Natural killer cell (primary cell): ENCODE results near the gene CEACAM5. TPM values are rescaled to one million over a fixed set of nuclear protein-coding genes. Genes with fewer than 3 reads are reported as not detected.

ENCODE experiments used
- ATAC-seq, 3 donors: fragments of 150-1000 bp in 2 of 3; fragments of 200-7000 bp in 1 of 3; cut with Tn5 transposase; 1 replicate in 1 of 3; 2 replicates in 2 of 3; pipeline ENCODE4 v1.10.0; 2021; ENCODE audit warnings: mild to moderate bottlenecking in 2 of 3, moderate library complexity in 2 of 3
- DNase-seq, 2 donors: peaks; one replicate each; pipeline versions ENCODE4 v3.0.0 to v3.0.0-alpha.2; 2013 to 2021; ENCODE audit warnings: mixed read lengths in 1 of 2
- H3K27ac ChIP-seq: one replicate; pipeline ENCODE4 v1.5.1; 2013; ENCODE audit warnings: mild to moderate bottlenecking, low read length
- H3K27me3 ChIP-seq: one replicate; pipeline ENCODE4 v1.6.1; 2013; ENCODE audit warnings: low read length; ENCODE audit not compliant: control insufficient read depth, insufficient read depth
- H3K36me3 ChIP-seq: one replicate; pipeline ENCODE4 v1.6.1; 2013; ENCODE audit warnings: low read length; ENCODE audit not compliant: control insufficient read depth, insufficient read depth
- H3K4me1 ChIP-seq: one replicate; pipeline ENCODE4 v1.6.1; 2013; ENCODE audit warnings: low read length; ENCODE audit not compliant: control insufficient read depth, insufficient read depth
- H3K4me3 ChIP-seq: one replicate; pipeline ENCODE4 v1.5.1; 2013; ENCODE audit warnings: low read length
- H3K9me3 ChIP-seq: one replicate; pipeline ENCODE4 v1.6.1; 2013; ENCODE audit warnings: low read length; ENCODE audit not compliant: control insufficient read depth, insufficient read depth
- H3K27ac Mint-ChIP-seq, 2 donors: one replicate each; pipeline ENCODE4 v1.8.0; 2022; ENCODE audit warnings: mild to moderate bottlenecking in 2 of 2, mixed read lengths in 2 of 2, moderate library complexity in 1 of 2
- H3K27me3 Mint-ChIP-seq, 2 donors: one replicate each; pipeline ENCODE4 v1.8.0; 2022; ENCODE audit warnings: low read depth in 2 of 2, mixed read lengths in 2 of 2
- H3K36me3 Mint-ChIP-seq: one replicate; pipeline ENCODE4 v1.8.0; 2022; ENCODE audit warnings: mixed read lengths
- H3K4me1 Mint-ChIP-seq, 2 donors: one replicate each; pipeline ENCODE4 v1.8.0; 2022; ENCODE audit warnings: mixed read lengths in 2 of 2
- H3K4me3 Mint-ChIP-seq: one replicate; pipeline ENCODE4 v1.8.0; 2022; ENCODE audit warnings: mild to moderate bottlenecking, moderate library complexity, mixed read lengths
- H3K9me3 Mint-ChIP-seq, 2 donors: one replicate each; pipeline ENCODE4 v1.8.0; 2022; ENCODE audit warnings: mixed read lengths in 2 of 2
- CTCF ChIP-seq: fragments of 200-600 bp; IDR thresholded peaks from one replicate; pipeline ENCODE4 v1.8.0; 2022; ENCODE audit warnings: antibody characterized with exemption
- WGBS: methylation state at CpG from one replicate; pipeline ENCODE4 v1.1.7; 2013; ENCODE audit warnings: missing lambda C conversion rate; ENCODE audit not compliant: insufficient coverage; 5-methylcytosine and 5-hydroxymethylcytosine counted together
- intact Hi-C: fragments of 100-400 bp; cut with micrococcal nuclease; formaldehyde crosslinking; loops from one replicate; pipeline ENCODE4 v1.14.2; 2022
- total RNA-seq, 4 donors: library from RNA; stranded (reverse); fragments of 120-200 nt in 1 of 4; gene quantifications; one replicate each; pipeline versions ENCODE4 v1.2.3 to v1.2.4, GENCODE V29; 2013 to 2022

CEACAM5 gene
- total RNA-seq, 3 donors from 2014 or later (not counting 1 experiment from before 2014, with no cell fraction given), result not detected

DNA sequence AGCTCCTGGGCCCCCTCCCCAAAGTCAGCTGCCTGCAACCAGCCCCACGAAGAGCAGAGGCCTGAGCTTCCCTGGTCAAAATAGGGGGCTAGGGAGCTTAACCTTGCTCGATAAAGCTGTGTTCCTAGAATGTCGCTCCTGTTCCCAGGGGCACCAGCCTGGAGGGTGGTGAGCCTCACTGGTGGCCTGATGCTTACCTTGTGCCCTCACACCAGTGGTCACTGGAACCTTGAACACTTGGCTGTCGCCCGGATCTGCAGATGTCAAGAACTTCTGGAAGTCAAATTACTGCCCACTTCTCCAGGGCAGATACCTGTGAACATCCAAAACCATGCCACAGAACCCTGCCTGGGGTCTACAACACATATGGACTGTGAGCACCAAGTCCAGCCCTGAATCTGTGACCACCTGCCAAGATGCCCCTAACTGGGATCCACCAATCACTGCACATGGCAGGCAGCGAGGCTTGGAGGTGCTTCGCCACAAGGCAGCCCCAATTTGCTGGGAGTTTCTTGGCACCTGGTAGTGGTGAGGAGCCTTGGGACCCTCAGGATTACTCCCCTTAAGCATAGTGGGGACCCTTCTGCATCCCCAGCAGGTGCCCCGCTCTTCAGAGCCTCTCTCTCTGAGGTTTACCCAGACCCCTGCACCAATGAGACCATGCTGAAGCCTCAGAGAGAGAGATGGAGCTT, 4.7 kb upstream of the CEACAM5 start:
- DNase-seq, result no peak
- 78% methylated on average over 8 of the region's 8 CpGs for WGBS
- Histone ChIP-seq H3K27me3 (peaks cover 4% of the 10 kb centered on the region), H3K36me3 (no peaks in the 10 kb centered on the region), H3K9me3 (no peaks in the 10 kb centered on the region), H3K4me1 (peaks cover 2% of the 10 kb centered on the region), H3K27ac (no peak overlapping the region), H3K4me3 (no peak overlapping the region)
- peaks cover 0 to 7% of the 10 kb centered on the region in 2 donors for H3K4me1 Mint-ChIP-seq
- ATAC-seq, result no peak
- no peaks in the 10 kb centered on the region for H3K36me3 Mint-ChIP-seq
- no peak overlapping the region for H3K4me3 Mint-ChIP-seq
- no peaks in the 10 kb centered on the region for H3K9me3 Mint-ChIP-seq
- H3K27ac Mint-ChIP-seq, result no peak overlapping the region
- no peak for TF ChIP-seq CTCF
- peaks cover 10 to 21% of the 10 kb centered on the region in 2 donors for H3K27me3 Mint-ChIP-seq
- intact Hi-C loops, result no loop called here

DNA sequence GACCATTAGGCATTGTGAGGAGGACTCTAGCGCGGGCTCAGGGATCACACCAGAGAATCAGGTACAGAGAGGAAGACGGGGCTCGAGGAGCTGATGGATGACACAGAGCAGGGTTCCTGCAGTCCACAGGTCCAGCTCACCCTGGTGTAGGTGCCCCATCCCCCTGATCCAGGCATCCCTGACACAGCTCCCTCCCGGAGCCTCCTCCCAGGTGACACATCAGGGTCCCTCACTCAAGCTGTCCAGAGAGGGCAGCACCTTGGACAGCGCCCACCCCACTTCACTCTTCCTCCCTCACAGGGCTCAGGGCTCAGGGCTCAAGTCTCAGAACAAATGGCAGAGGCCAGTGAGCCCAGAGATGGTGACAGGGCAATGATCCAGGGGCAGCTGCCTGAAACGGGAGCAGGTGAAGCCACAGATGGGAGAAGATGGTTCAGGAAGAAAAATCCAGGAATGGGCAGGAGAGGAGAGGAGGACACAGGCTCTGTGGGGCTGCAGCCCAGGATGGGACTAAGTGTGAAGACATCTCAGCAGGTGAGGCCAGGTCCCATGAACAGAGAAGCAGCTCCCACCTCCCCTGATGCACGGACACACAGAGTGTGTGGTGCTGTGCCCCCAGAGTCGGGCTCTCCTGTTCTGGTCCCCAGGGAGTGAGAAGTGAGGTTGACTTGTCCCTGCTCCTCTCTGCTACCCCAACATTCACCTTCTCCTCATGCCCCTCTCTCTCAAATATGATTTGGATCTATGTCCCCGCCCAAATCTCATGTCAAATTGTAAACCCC, 2.8 kb upstream of the CEACAM5 start:
- H3K4me1 ChIP-seq, result peaks cover 2% of the 10 kb centered on the region
- H3K27me3 Mint-ChIP-seq, result peaks cover 0 to 17% of the 10 kb centered on the region in 2 donors
- no peaks in the 10 kb centered on the region for H3K36me3 Mint-ChIP-seq
- intact Hi-C loops, result no loop called here
- H3K4me3 ChIP-seq, result no peak overlapping the region
- no peaks in the 10 kb centered on the region for H3K36me3 ChIP-seq
- H3K4me1 Mint-ChIP-seq, result peaks cover 0 to 7% of the 10 kb centered on the region in 2 donors
- TF ChIP-seq CTCF, result no peak
- no peaks in the 10 kb centered on the region for H3K9me3 ChIP-seq
- DNase-seq (peak in 1 of 2 donors; percentile 55), ATAC-seq (no peak)
- H3K4me3 Mint-ChIP-seq, result no peak overlapping the region
- no peaks in the 10 kb centered on the region for H3K9me3 Mint-ChIP-seq
- no peak overlapping the region for H3K27ac Mint-ChIP-seq
- 48% methylated on average over 8 of the region's 10 CpGs for WGBS
- H3K27me3 ChIP-seq, result peaks cover 4% of the 10 kb centered on the region
- no peak overlapping the region for H3K27ac ChIP-seq

DNA sequence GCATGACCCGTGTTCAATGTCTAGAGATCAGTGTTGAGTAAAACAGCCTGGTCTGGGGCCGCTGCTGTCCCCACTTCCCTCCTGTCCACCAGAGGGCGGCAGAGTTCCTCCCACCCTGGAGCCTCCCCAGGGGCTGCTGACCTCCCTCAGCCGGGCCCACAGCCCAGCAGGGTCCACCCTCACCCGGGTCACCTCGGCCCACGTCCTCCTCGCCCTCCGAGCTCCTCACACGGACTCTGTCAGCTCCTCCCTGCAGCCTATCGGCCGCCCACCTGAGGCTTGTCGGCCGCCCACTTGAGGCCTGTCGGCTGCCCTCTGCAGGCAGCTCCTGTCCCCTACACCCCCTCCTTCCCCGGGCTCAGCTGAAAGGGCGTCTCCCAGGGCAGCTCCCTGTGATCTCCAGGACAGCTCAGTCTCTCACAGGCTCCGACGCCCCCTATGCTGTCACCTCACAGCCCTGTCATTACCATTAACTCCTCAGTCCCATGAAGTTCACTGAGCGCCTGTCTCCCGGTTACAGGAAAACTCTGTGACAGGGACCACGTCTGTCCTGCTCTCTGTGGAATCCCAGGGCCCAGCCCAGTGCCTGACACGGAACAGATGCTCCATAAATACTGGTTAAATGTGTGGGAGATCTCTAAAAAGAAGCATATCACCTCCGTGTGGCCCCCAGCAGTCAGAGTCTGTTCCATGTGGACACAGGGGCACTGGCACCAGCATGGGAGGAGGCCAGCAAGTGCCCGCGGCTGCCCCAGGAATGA, 1.5 kb upstream of the CEACAM5 start:
- peak; percentile 98 for TF ChIP-seq CTCF
- Mint-ChIP-seq H3K36me3 (no peaks in the 10 kb centered on the region), H3K9me3 (no peaks in the 10 kb centered on the region), H3K27me3 (peaks cover 0 to 21% of the 10 kb centered on the region in 2 donors), H3K4me1 (peaks cover 0 to 7% of the 10 kb centered on the region in 2 donors), H3K27ac (no peak overlapping the region), H3K4me3 (peak overlapping the region; percentile 55)
- ATAC-seq (peak; percentile 87 to 93 (median 93)), DNase-seq (peak; percentile 63 to 81)
- Histone ChIP-seq H3K4me3 (peak overlapping the region; percentile 19), H3K9me3 (no peaks in the 10 kb centered on the region), H3K27me3 (peaks cover 4% of the 10 kb centered on the region), H3K27ac (no peak overlapping the region), H3K4me1 (peaks cover 2% of the 10 kb centered on the region), H3K36me3 (no peaks in the 10 kb centered on the region)
- intact Hi-C loops, result no loop called here
- WGBS, result 17% methylated on average over 26 of the region's 26 CpGs
